HT-29 (cell line): ENCODE results near the gene GSTA5. TPM values are rescaled to one million over a fixed set of nuclear protein-coding genes. Genes with fewer than 3 reads are reported as not detected.
A peak's percentile ranks its signal among the peaks of the same experiment; 100 is the strongest.
"Not testable (repeated sequence)": the region's sequence is repeated elsewhere in the genome, so short reads cannot be mapped to it uniquely, and the experiment has no call there.

Source experiments
- DNase-seq: peaks from one replicate; pipeline ENCODE4 v3.0.0-alpha.2; 2015; ENCODE audit warnings: low spot score
- total RNA-seq: library from RNA; depleted of rRNA; stranded (reverse); fragments of >200 nt; shearing (Covaris generic); gene quantifications from 2 replicates; pipeline ENCODE4 v1.2.3, GENCODE V29; 2014; rRNA removed

The GSTA5 gene
- total RNA-seq: not detected in 2 replicates

GRCh38 chr6:52840763-52841585 lies at the start of gene GSTA5:
GSTA5 (minus strand) TSS chr6:52840813.
- no peak for DNase-seq

GRCh38 chr6:52890018-52890417 lies 49.4 kb upstream of the GSTA5 start:
- no peak for DNase-seq

GRCh38 chr6:52887910-52888524 lies 47.4 kb upstream of the GSTA5 start:
- DNase-seq: peak; percentile 23

GRCh38 chr6:52881996-52882841 lies 41.6 kb upstream of the GSTA5 start:
- peak; percentile 93 for DNase-seq

GRCh38 chr6:52881662-52881995 lies 41.0 kb upstream of the GSTA5 start:
- DNase-seq: no peak

GRCh38 chr6:52877786-52878185 lies 37.2 kb upstream of the GSTA5 start:
- DNase-seq: no peak

GRCh38 chr6:52877168-52877567 lies 36.6 kb upstream of the GSTA5 start:
- no peak for DNase-seq

- no peak for DNase-seq
Observed at GRCh38 chr6:52876056-52876787, 35.6 kb upstream of the GSTA5 start.

GRCh38 chr6:52872031-52872430 lies 31.4 kb upstream of the GSTA5 start:
- DNase-seq: no peak

GRCh38 chr6:52871621-52872020 lies 31.0 kb upstream of the GSTA5 start:
- no peak for DNase-seq

GRCh38 chr6:52870335-52871091 lies 29.9 kb upstream of the GSTA5 start:
- not testable (repeated sequence) for DNase-seq

- not testable (repeated sequence) for DNase-seq
Observed at GRCh38 chr6:52868899-52869298, 28.3 kb upstream of the GSTA5 start.

- no peak for DNase-seq
Observed at GRCh38 chr6:52868240-52868639, 27.6 kb upstream of the GSTA5 start.

GRCh38 chr6:52861151-52861550 lies 20.5 kb upstream of the GSTA5 start:
- DNase-seq: peak; percentile 15

- DNase-seq: no peak
Observed at GRCh38 chr6:52858416-52858815, 17.8 kb upstream of the GSTA5 start.

- DNase-seq: peak; percentile 79
Observed at GRCh38 chr6:52856137-52856536, 15.5 kb upstream of the GSTA5 start.

- no peak for DNase-seq
Observed at GRCh38 chr6:52849137-52849536, 8.5 kb upstream of the GSTA5 start.

GRCh38 chr6:52846002-52846401 lies 5.4 kb upstream of the GSTA5 start:
- no peak for DNase-seq

GRCh38 chr6:52843605-52844004 lies 3.0 kb upstream of the GSTA5 start:
- DNase-seq: no peak

GRCh38 chr6:52839124-52840055 lies 1.2 kb downstream of the GSTA5 start:
- DNase-seq: peak; percentile 92
